Urothelium cell line (cell line): ENCODE results near the gene PTCH2.
"Not testable (repeated sequence)": the region's sequence is repeated elsewhere in the genome, so short reads cannot be mapped to it uniquely, and the experiment has no call there.

ENCODE experiments used
- DNase-seq: peaks from one replicate; pipeline ENCODE4 v3.0.0; 2011; ENCODE audit warnings: low spot score, mixed read lengths
- FAIRE-seq: peaks from 2 replicates; lab custom pipeline; 2011; peaks lifted over from hg19 to GRCh38; lab: Jason Lieb, UNC

The PTCH2 gene

GRCh38 chr1:44839576-44839975, 3.5 kb downstream of the PTCH2 start:
- FAIRE-seq (peak; percentile 30), DNase-seq (no peak)

- not testable (repeated sequence) for FAIRE-seq, DNase-seq
Measured at GRCh38 chr1:44838294-44838693, 4.8 kb downstream of the PTCH2 start.

- FAIRE-seq (peak; percentile 92), DNase-seq (peak; percentile 84)
Measured at GRCh38 chr1:44835738-44836675, 7.0 kb downstream of the PTCH2 start.

GRCh38 chr1:44834328-44834727, 8.7 kb downstream of the PTCH2 start:
- FAIRE-seq (no peak), DNase-seq (no peak)

- no peak for DNase-seq
- FAIRE-seq: no peak
Measured at GRCh38 chr1:44832056-44832705, 10.9 kb downstream of the PTCH2 start.

GRCh38 chr1:44831516-44831915, 11.5 kb downstream of the PTCH2 start:
- DNase-seq (no peak), FAIRE-seq (no peak)

- DNase-seq (no peak), FAIRE-seq (no peak)
Measured at GRCh38 chr1:44830900-44831304, 12.2 kb downstream of the PTCH2 start.

GRCh38 chr1:44829506-44830384, 13.3 kb downstream of the PTCH2 start:
- FAIRE-seq (no peak), DNase-seq (no peak)

GRCh38 chr1:44828841-44829440, 14.1 kb downstream of the PTCH2 start:
- DNase-seq: no peak
- no peak for FAIRE-seq

GRCh38 chr1:44828003-44828651, 14.9 kb downstream of the PTCH2 start:
- DNase-seq (no peak), FAIRE-seq (no peak)

- DNase-seq (no peak), FAIRE-seq (no peak)
Measured at GRCh38 chr1:44827197-44828002, 15.7 kb downstream of the PTCH2 start.

- FAIRE-seq (no peak), DNase-seq (no peak)
Measured at GRCh38 chr1:44826375-44827196, 16.5 kb downstream of the PTCH2 start.

- not testable (repeated sequence) for FAIRE-seq, DNase-seq
Measured at GRCh38 chr1:44824392-44824791, 18.7 kb downstream of the PTCH2 start.

- FAIRE-seq: no peak
Measured at GRCh38 chr1:44822981-44823451, 20.0 kb downstream of the PTCH2 start.

GRCh38 chr1:44822131-44822701, 20.8 kb downstream of the PTCH2 start:
- FAIRE-seq: no peak
- DNase-seq: no peak

More at GRCh38 chr1:44822981-44823451, 20.0 kb downstream of the PTCH2 start:
- DNase-seq: no peak

GRCh38 chr1:44821240-44821715, 21.8 kb downstream of the PTCH2 start:
- FAIRE-seq (no peak), DNase-seq (no peak)

GRCh38 chr1:44820328-44821239, 22.5 kb downstream of the PTCH2 start:
- FAIRE-seq (no peak), DNase-seq (no peak)
